Measurements from ENCODE around the gene CCND1. TPM values are rescaled to one million over a fixed set of nuclear protein-coding genes. Genes with fewer than 3 reads are reported as not detected.

CCND1 gene
- total and polyA plus RNA-seq, 2 of the 8 experiments (the other 6 are each of a cell fraction or from before 2014, with no cell fraction given): 64.5 to 170 TPM

DNA sequence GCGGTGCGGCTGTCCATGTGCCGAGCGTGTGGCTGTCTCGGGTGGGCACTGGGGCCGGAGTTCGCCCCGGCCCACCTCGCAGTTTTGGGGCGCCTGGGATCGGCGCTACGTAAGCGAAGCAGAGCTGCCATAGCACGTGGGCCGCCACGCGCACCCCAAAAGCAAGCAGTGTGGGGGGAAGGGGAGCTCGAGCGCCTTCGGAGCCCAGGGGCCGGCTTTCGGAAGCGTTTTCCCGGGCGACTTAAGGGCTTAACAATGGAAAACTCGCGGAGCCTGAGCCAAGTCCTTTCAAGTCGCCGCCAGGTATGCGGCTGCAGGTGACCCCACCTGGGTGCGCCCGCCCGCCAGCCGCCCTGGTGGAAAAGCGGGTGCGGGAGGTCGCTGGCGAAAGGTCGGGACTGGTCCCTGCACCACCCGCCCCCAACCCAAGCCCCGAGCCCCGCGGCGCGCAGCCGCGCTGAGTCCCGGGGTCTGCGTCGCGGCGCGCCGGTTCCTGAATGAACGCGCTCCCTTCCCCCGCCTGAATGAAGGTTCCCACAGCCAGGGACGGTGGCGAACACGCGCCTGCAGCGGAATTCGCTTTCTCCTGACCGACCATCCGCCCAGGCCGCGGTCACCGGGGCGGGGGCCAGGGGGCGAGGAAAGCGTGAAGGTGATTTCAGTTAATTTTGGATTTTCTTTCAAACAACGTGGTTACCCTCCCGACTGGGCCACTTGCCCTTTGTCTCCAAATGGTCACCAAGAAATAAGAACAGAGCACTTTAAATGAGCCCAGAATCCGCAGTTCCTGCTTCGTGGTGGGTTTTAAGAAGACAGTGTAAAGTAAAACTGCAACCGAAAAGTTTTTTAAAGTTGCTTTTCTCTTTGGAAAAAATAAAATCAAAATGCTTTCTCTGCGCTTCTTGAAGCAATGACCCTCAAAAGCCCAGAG is 2.8 kb upstream of the CCND1 start (continued):
- TF ChIP-seq, protein P1, sequence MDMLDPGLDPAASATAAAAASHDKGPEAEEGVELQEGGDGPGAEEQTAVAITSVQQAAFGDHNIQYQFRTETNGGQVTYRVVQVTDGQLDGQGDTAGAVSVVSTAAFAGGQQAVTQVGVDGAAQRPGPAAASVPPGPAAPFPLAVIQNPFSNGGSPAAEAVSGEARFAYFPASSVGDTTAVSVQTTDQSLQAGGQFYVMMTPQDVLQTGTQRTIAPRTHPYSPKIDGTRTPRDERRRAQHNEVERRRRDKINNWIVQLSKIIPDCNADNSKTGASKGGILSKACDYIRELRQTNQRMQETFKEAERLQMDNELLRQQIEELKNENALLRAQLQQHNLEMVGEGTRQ (IDR thresholded peaks at IDR 0.05; ENCODE audit: low read length): no peak
- TF ChIP-seq TAF1 (IDR thresholded peaks at IDR 0.05; ENCODE audit: low read depth, low read length) (no peak; the same call in 1 of the 2 replicates), PHF8 (conservative IDR thresholded peaks at IDR 0.05; ENCODE audit: low read depth, low read length) (no peak), NRF1 (IDR thresholded peaks at IDR 0.05; ENCODE audit: low read depth, low read length) (no peak; the same call in none of the 2 replicates), SAP30 (IDR thresholded peaks at IDR 0.05; ENCODE audit: insufficient read depth, insufficient replicate concordance, low read length) (no peak), RXRA (IDR thresholded peaks at IDR 0.05; ENCODE audit: insufficient read depth, low read depth, low read length) (no peak), ASH2L (IDR thresholded peaks at IDR 0.05; ENCODE audit: low read length) (no peak), BACH1 (IDR thresholded peaks at IDR 0.05; ENCODE audit: low read length) (no peak), SP2 (IDR thresholded peaks at IDR 0.05; ENCODE audit: low read length) (no peak), FOSL1 (IDR thresholded peaks at IDR 0.05; ENCODE audit: insufficient read depth, low read depth, low read length) (no peak), JUND (IDR thresholded peaks at IDR 0.05; ENCODE audit: low read length) (no peak), SRF (IDR thresholded peaks at IDR 0.05; ENCODE audit: low read depth, low read length) (no peak), SP4 (IDR thresholded peaks at IDR 0.05; ENCODE audit: low read length) (no peak; the same call in 1 of the 2 replicates), RFX5 (IDR thresholded peaks at IDR 0.05; ENCODE audit: borderline replicate concordance, low read depth, low read length) (0 out of 2 replicates have a peak, but pooled peaks have one; percentile 15), RBBP5 (IDR thresholded peaks at IDR 0.05; ENCODE audit: borderline replicate concordance, low read depth, low read length) (no peak), KDM1A (IDR thresholded peaks at IDR 0.05; ENCODE audit: borderline replicate concordance, low read length) (no peak), CHD1 (IDR thresholded peaks at IDR 0.05; ENCODE audit: low read depth, low read length) (no peak), SIRT6 (IDR thresholded peaks at IDR 0.05; ENCODE audit: low read length) (no peak)
- TF ChIP-seq, protein P2, sequence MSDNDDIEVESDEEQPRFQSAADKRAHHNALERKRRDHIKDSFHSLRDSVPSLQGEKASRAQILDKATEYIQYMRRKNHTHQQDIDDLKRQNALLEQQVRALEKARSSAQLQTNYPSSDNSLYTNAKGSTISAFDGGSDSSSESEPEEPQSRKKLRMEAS (IDR thresholded peaks at IDR 0.05): peak; percentile 80

Data from H1 (cell line).